HG03460 (cell line): Measurements from ENCODE around the gene PNLIPRP1.

Experiments used
- ATAC-seq: cut with Tn5 transposase; IDR thresholded peaks from one replicate; pipeline ENCODE4 v1.9.1; 2021; ENCODE audit not compliant: unreplicated experiment

The PNLIPRP1 gene

GRCh38 chr10:116590590-116591444 lies at the start of gene PNLIPRP1:
Gene PNLIPRP1 (plus strand): TSS chr10:116590959. CDS start chr10:116591130, 171 bp downstream.
- no peak for ATAC-seq

- no peak for ATAC-seq
These were observed 48.6 kb upstream of the PNLIPRP1 start for GRCh38 chr10:116542007-116542677.

- no peak for ATAC-seq
These were observed 45.6 kb upstream of the PNLIPRP1 start for GRCh38 chr10:116545122-116545521.

- ATAC-seq: no peak
These were observed 45.0 kb upstream of the PNLIPRP1 start, which contains the start of gene PNLIP for GRCh38 chr10:116545756-116546155. Gene PNLIP (plus strand): TSS chr10:116545931. CDS start chr10:116546093, 162 bp downstream.

GRCh38 chr10:116548301-116548700 lies 42.5 kb upstream of the PNLIPRP1 start:
- ATAC-seq: no peak

- no peak for ATAC-seq
These were observed 37.3 kb upstream of the PNLIPRP1 start for GRCh38 chr10:116553378-116553980.

- no peak for ATAC-seq
These were observed 36.1 kb upstream of the PNLIPRP1 start for GRCh38 chr10:116554628-116555027.

- no peak for ATAC-seq
These were observed 34.9 kb upstream of the PNLIPRP1 start for GRCh38 chr10:116555880-116556279.

GRCh38 chr10:116557305-116557880 lies 33.4 kb upstream of the PNLIPRP1 start:
- no peak for ATAC-seq

GRCh38 chr10:116565534-116565933 lies 25.2 kb upstream of the PNLIPRP1 start:
- no peak for ATAC-seq

GRCh38 chr10:116566932-116567331 lies 23.8 kb upstream of the PNLIPRP1 start:
- ATAC-seq: no peak

- no peak for ATAC-seq
These were observed 23.4 kb upstream of the PNLIPRP1 start for GRCh38 chr10:116567335-116567734.

- no peak for ATAC-seq
These were observed 16.0 kb upstream of the PNLIPRP1 start for GRCh38 chr10:116574797-116575196.

- no peak for ATAC-seq
These were observed 2.7 kb upstream of the PNLIPRP1 start for GRCh38 chr10:116587878-116588591.

- ATAC-seq: no peak
These were observed 1.8 kb upstream of the PNLIPRP1 start for GRCh38 chr10:116588995-116589394.

GRCh38 chr10:116589926-116590325 lies 833 bp upstream of the PNLIPRP1 start:
- no peak for ATAC-seq

GRCh38 chr10:116593139-116593740 lies 2.5 kb downstream of the PNLIPRP1 start:
- ATAC-seq: no peak

- ATAC-seq: no peak
These were observed 3.8 kb downstream of the PNLIPRP1 start for GRCh38 chr10:116594525-116595035.

- ATAC-seq: no peak
These were observed 5.3 kb downstream of the PNLIPRP1 start for GRCh38 chr10:116596062-116596461.

GRCh38 chr10:116597543-116597942 lies 6.8 kb downstream of the PNLIPRP1 start:
- no peak for ATAC-seq
